GM12892 (cell line): ENCODE results near the gene BLOC1S1. TPM values are rescaled to one million over a fixed set of nuclear protein-coding genes. Genes with fewer than 3 reads are reported as not detected.

ENCODE experiments used
- DNase-seq: peaks from one replicate; pipeline ENCODE4 v3.0.0; 2011; ENCODE audit not compliant: insufficient read length
- FAIRE-seq: peaks from 2 replicates; lab custom pipeline; 2011; peaks lifted over from hg19 to GRCh38; lab: Jason Lieb, UNC
- POLR2A ChIP-seq: IDR thresholded peaks from 2 replicates; pipeline ENCODE4 v1.6.1; 2011; ENCODE audit warnings: low read depth, low read length, control low read depth
- POLR2AphosphoS5 ChIP-seq: IDR thresholded peaks from 2 replicates; pipeline ENCODE4 v1.6.1; 2011; ENCODE audit warnings: low read depth, low read length, control low read depth
- TAF1 ChIP-seq: IDR thresholded peaks from 2 replicates; pipeline ENCODE4 v1.6.1; 2011; ENCODE audit warnings: low read depth, mild to moderate bottlenecking, control low read depth, low read length, borderline replicate concordance
- polyA plus RNA-seq: library from polyadenylated mRNA; unstranded; fragments of >200 nt; gene quantifications from one replicate; pipeline ENCODE4 v1.2.1, GENCODE V29; 2012; ENCODE audit warnings: missing spikeins, inconsistent platforms; ENCODE audit not compliant: missing spikeins

Gene BLOC1S1
- polyA plus RNA-seq: 87.6 TPM

- FAIRE-seq: peak; percentile 85
- TF ChIP-seq POLR2A (peak; percentile 52), TAF1 (peak; percentile 34; the same call in 1 of the 2 replicates), POLR2AphosphoS5 (peak; percentile 44; the same call in 1 of the 2 replicates)
Measured at GRCh38 chr12:55715833-55716581, at the start of gene BLOC1S1. BLOC1S1 (plus strand) TSS chr12:55716046; CDS start chr12:55716052, 6 bp downstream.

GRCh38 chr12:55666508-55666907, 49.3 kb upstream of the BLOC1S1 start:
- TF ChIP-seq POLR2A (no peak), TAF1 (no peak), POLR2AphosphoS5 (no peak)

More at GRCh38 chr12:55715833-55716581, at the start of gene BLOC1S1:
- peak; percentile 97 for DNase-seq

GRCh38 chr12:55670276-55670675, 45.6 kb upstream of the BLOC1S1 start:
- FAIRE-seq (no peak), DNase-seq (no peak)
- TF ChIP-seq TAF1 (no peak), POLR2A (no peak), POLR2AphosphoS5 (no peak)

More at GRCh38 chr12:55666508-55666907, 49.3 kb upstream of the BLOC1S1 start:
- DNase-seq (no peak), FAIRE-seq (no peak)

GRCh38 chr12:55671746-55672145, 44.1 kb upstream of the BLOC1S1 start:
- no peak for FAIRE-seq
- TF ChIP-seq POLR2AphosphoS5 (no peak), TAF1 (no peak), POLR2A (no peak)
- no peak for DNase-seq

GRCh38 chr12:55673638-55674037, 42.2 kb upstream of the BLOC1S1 start:
- DNase-seq (no peak), FAIRE-seq (peak; percentile 91)
- TF ChIP-seq POLR2A: no peak

- DNase-seq: no peak
- TF ChIP-seq TAF1: no peak
- no peak for TF ChIP-seq POLR2AphosphoS5
- no peak for TF ChIP-seq POLR2A
- FAIRE-seq: no peak
Measured at GRCh38 chr12:55675666-55676065, 40.2 kb upstream of the BLOC1S1 start.

GRCh38 chr12:55676707-55677106, 39.1 kb upstream of the BLOC1S1 start:
- TF ChIP-seq POLR2A (no peak), POLR2AphosphoS5 (no peak), TAF1 (no peak)
- no peak for DNase-seq
- FAIRE-seq: no peak

GRCh38 chr12:55679691-55680090, 36.2 kb upstream of the BLOC1S1 start:
- FAIRE-seq (no peak), DNase-seq (no peak)
- TF ChIP-seq POLR2AphosphoS5 (no peak), POLR2A (no peak), TAF1 (no peak)

GRCh38 chr12:55681142-55682077, 34.4 kb upstream of the BLOC1S1 start:
- TF ChIP-seq TAF1 (no peak), POLR2AphosphoS5 (no peak), POLR2A (no peak)
- FAIRE-seq (no peak), DNase-seq (no peak)

- FAIRE-seq: no peak
- no peak for TF ChIP-seq POLR2AphosphoS5
- no peak for TF ChIP-seq TAF1
- no peak for TF ChIP-seq POLR2A
Measured at GRCh38 chr12:55682087-55682796, 33.6 kb upstream of the BLOC1S1 start.

GRCh38 chr12:55683676-55684075, 32.2 kb upstream of the BLOC1S1 start:
- DNase-seq (no peak), FAIRE-seq (no peak)
- TF ChIP-seq POLR2AphosphoS5 (no peak), POLR2A (no peak), TAF1 (no peak)

More at GRCh38 chr12:55682087-55682796, 33.6 kb upstream of the BLOC1S1 start:
- no peak for DNase-seq

- TF ChIP-seq POLR2A (no peak), TAF1 (no peak), POLR2AphosphoS5 (no peak)
- DNase-seq: no peak
Measured at GRCh38 chr12:55684761-55685370, 31.0 kb upstream of the BLOC1S1 start.

More at GRCh38 chr12:55684761-55685370, 31.0 kb upstream of the BLOC1S1 start:
- FAIRE-seq: no peak
